ENCODE data around the gene DLG2.

DLG2 gene

DNA sequence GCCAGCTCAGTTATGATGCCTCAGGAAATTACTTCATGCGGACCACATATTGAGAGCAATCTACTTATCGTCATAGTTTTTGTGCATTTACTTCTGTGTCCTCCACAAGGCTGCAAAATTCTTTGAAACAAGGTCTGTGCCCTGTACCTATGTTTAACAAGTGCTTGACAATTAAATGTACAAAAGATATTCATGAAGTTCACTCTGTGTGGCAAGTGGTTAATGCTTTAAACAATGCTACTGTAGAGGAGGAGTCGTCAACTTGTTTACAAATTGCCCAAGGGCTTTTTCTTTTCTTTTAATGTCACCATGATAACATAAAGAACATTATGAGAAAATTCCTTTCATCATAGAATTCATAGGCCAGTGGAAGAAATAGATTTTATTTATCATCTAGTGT lies 1469.5 kb downstream of the DLG2 start:
- no peak for TF ChIP-seq TAF1 (IDR thresholded peaks at IDR 0.05; ENCODE audit: borderline replicate concordance, insufficient read depth, low read length)
- TF ChIP-seq REST (IDR thresholded peaks at IDR 0.05; ENCODE audit: insufficient read depth in 1 of 2, low read depth in 2 of 2, low read length in 2 of 2) = no peak
- no peak for TF ChIP-seq SIN3A (IDR thresholded peaks at IDR 0.05; ENCODE audit: borderline replicate concordance, insufficient read depth, low read length)
- TF ChIP-seq FOXP2 (optimal IDR thresholded peaks at IDR 0.05; ENCODE audit: borderline replicate concordance, extremely low read depth, extremely low read length, insufficient read depth) = no peak
- no peak for TF ChIP-seq POLR2AphosphoS5 (IDR thresholded peaks at IDR 0.05; ENCODE audit: low read depth, low read length)

GRCh38 chr11:84146826-84147225 lies 1480.3 kb downstream of the DLG2 start:
- TF ChIP-seq FOXP2 (optimal IDR thresholded peaks at IDR 0.05; ENCODE audit: borderline replicate concordance, extremely low read depth, extremely low read length, insufficient read depth) (no peak), TAF1 (IDR thresholded peaks at IDR 0.05; ENCODE audit: borderline replicate concordance, insufficient read depth, low read length) (no peak), POLR2AphosphoS5 (IDR thresholded peaks at IDR 0.05; ENCODE audit: low read depth, low read length) (no peak), SIN3A (IDR thresholded peaks at IDR 0.05; ENCODE audit: borderline replicate concordance, insufficient read depth, low read length) (no peak), REST (IDR thresholded peaks at IDR 0.05; ENCODE audit: insufficient read depth in 1 of 2, low read depth in 2 of 2, low read length in 2 of 2) (no peak)

DNA sequence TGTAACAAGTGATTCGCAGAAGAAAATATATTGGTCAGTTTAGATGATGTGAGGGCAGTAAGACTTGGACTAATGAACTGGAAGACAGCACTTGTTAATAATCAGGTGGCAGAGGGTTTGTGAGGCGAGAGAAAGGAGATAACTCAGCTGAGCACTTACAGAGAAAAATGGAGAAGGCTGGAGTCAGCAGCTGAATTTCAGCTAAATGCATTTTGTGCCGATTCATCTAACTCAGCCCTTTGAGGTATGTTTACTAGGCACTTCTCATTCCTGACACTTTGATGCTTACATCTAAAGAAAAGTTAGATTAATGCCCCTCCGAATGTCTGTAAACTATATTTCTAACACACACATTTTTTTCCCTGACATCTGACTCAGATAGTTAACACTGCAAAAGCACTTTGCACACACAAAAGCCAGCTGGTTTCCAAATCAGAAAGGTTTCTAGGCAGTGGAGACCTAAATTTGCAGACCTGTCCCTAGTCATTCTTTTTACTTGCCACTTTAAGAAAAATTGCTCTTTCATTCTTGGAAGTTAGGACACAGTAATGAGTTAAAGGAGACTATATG lies 1481.4 kb downstream of the DLG2 start:
- TF ChIP-seq POLR2AphosphoS5 (IDR thresholded peaks at IDR 0.05; ENCODE audit: low read depth, low read length) (no peak), REST (IDR thresholded peaks at IDR 0.05; ENCODE audit: insufficient read depth in 1 of 2, low read depth in 2 of 2, low read length in 2 of 2) (no peak), FOXP2 (optimal IDR thresholded peaks at IDR 0.05; ENCODE audit: borderline replicate concordance, extremely low read depth, extremely low read length, insufficient read depth) (no peak), TAF1 (IDR thresholded peaks at IDR 0.05; ENCODE audit: borderline replicate concordance, insufficient read depth, low read length) (no peak), SIN3A (IDR thresholded peaks at IDR 0.05; ENCODE audit: borderline replicate concordance, insufficient read depth, low read length) (no peak)

- TF ChIP-seq FOXP2 (optimal IDR thresholded peaks at IDR 0.05; ENCODE audit: borderline replicate concordance, extremely low read depth, extremely low read length, insufficient read depth) (no peak), REST (IDR thresholded peaks at IDR 0.05; ENCODE audit: insufficient read depth in 1 of 2, low read depth in 2 of 2, low read length in 2 of 2) (no peak), TAF1 (IDR thresholded peaks at IDR 0.05; ENCODE audit: borderline replicate concordance, insufficient read depth, low read length) (no peak), POLR2AphosphoS5 (IDR thresholded peaks at IDR 0.05; ENCODE audit: low read depth, low read length) (no peak), SIN3A (IDR thresholded peaks at IDR 0.05; ENCODE audit: borderline replicate concordance, insufficient read depth, low read length) (no peak)
Measured at GRCh38 chr11:84144531-84144930, 1482.6 kb downstream of the DLG2 start.
